IPS-NIHi7 (cell line): ENCODE data around the gene SCNN1A.

ENCODE experiments used
- DNase-seq: peaks from one replicate; pipeline ENCODE4 v3.0.0; 2012; ENCODE audit warnings: mixed read lengths; ENCODE audit errors: extremely low spot score

The SCNN1A gene

DNA sequence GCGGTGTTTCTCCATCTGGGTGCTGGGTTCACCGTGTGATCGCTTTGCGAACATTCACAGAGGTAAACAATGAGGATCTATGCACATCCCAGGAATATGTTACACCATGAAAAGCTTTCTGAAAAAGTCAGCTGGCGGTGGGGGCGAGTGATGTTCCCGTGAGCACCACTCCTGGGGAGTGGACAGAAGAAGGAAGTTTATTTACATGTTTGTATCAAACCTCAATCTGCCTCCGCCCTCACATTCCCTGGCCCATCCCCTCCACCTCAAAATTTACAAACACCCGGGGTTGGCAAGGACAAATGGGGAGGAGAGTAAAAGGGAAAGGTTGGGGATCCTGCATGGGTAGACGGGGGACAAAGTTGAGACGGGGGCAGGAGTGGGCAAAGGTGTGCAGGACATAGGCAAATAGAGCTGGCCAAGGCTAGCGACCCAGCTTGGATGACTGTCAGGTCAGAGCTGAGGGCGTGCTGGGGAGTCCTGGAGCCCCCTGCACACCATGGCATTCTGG lies 40.4 kb downstream of the SCNN1A start:
- no peak for DNase-seq

DNA sequence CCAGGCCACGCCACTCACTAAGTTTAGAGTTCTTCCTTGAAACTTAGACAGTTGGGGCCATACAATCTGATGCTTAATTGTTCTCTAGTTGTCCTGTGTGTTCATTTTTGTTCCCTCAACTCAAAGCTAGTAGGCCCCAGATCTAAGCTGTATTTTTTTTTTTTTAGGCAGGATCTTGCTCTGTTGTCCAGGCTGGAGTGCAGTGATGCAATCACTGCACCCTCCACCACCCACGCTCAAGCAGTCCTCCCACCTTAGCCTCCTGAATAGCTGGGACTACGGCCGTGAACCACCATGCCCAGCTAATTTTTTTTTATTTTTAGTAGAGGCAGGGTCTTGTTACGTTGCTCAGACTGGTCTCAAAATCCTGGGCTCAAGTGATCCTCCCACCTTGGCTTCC lies 41.0 kb downstream of the SCNN1A start:
- DNase-seq = no peak

GRCh38 chr12:6333566-6333965 lies 41.8 kb downstream of the SCNN1A start:
- no peak for DNase-seq

DNA sequence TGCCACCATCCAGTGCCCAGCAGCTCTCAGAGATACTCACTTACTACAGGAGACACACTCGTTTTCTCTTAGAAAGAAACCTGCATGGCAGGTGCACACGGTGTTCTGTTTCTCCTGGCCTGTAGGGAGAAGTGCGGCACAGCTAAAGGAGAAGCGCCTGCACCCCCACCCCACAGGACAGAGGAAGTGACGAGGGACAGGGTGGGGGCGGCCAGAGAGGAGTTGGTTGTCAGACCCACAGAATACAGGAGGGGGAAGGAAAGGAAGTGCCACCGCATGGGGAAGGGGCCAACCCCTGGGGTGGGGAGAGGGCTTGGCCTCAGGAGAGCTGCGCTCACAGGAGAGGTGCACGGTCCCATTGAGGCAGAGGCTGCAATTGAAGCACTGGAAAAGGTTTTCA lies 42.3 kb downstream of the SCNN1A start:
- no peak for DNase-seq

DNA sequence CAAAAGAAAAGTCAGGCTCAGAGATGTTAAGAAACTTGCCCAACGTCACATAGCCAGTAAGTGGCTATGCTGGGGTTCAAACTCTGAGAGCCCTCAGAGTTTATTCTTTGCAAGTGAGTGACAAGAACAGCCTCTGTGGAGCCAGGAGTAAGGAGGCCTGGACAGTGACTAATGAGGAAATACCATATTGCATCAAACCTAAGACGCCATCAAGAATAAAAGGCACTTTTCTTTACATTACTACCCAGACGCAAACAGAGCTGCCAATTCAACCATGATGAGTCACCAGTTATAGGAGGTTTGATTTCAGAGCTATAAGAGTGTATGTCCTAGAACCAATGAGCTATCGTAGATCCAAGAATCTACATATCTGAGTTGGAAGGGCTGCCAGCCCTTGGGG lies 42.9 kb downstream of the SCNN1A start:
- no peak for DNase-seq

DNA sequence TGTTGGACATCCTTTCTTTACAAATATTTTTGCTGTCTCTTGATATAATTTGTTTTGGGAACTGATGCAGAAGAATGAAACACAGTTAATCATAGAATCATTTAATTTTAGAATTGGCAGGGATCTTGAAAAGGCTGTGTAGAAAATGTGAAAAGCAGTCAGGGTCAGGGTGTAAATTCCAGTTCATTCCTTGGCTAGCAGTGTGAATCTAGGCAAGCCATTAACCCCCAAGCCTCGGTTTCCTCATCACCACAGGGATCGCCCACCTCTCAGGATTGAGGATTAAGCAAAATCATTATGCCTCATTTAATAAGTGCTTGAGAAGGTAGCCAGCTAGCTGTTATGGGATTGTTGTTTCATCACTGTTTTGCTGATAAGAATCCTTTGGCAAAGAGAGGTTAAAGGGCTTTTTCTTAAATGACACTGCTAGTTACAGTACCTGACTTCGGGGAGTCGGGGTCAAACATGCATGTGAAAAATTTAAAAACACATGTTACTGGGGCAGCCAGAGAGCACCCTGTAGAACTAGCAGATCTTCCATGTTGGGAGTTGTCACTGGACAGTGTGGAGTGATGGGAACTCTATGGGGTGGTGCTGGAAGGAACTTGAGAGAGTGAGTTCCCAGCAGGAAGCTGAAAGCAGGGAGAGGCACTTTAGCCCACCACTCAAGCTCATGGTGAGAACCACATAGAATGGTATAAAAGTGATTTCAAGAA lies 44.2 kb downstream of the SCNN1A start:
- no peak for DNase-seq

DNA sequence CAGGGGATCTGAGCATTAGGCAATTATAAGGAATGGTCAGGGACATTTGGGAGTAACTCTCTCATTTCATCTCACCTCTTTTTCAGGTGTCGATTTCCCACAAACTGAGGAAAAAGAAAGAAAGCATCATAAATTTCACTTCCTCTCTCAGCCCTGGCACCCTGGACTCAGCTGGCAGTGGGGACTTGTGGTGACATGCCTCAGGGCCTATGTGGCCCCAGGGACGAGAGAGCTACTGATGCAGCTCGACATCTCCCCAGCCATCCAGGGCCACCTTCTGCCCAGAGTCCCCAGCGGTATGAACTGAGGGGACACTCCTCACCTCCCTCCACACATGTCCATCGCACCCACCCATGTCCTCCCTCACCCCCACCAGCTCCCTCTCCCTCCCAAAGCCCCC lies 45.2 kb downstream of the SCNN1A start:
- no peak for DNase-seq

GRCh38 chr12:6329703-6330064 lies 45.7 kb downstream of the SCNN1A start:
- DNase-seq = no peak

DNA sequence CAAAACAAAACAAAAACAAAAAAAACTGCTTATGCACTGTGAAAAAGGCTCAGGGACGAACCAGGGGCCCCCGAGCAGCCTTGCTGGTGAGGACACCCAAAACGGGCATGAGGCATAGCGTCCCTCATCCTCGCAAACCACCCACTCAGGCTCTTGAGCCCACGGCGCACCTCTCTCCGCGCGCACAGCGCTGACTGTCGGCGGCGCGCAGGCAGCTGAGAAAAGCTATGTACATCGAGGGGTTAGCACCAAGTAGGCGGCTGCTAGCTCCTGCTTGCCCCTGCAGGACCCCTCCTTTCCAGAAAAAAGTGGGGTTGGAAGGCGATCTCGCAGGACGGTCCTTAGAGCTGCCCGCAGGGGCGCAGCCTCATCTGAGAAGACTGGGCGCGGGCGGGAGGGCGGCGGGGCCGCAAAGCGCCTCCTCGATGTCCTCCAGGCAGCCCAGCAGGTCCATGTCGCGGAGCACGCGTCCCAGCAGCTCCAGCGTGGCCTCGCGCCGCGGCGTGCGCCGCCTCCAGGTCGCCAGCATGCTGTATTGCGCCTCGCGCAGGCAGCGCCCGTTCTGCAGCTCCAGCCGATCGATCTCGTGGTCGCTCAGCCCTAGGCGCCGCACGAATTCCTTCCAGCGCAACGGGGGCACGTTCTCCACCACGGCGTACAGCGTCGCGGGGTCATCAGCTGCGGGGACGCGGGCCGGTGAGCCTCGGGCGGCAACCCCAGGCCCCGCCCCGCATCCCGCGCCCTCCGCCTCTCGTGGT lies 46.2 kb downstream of the SCNN1A start:
- no peak for DNase-seq

DNA sequence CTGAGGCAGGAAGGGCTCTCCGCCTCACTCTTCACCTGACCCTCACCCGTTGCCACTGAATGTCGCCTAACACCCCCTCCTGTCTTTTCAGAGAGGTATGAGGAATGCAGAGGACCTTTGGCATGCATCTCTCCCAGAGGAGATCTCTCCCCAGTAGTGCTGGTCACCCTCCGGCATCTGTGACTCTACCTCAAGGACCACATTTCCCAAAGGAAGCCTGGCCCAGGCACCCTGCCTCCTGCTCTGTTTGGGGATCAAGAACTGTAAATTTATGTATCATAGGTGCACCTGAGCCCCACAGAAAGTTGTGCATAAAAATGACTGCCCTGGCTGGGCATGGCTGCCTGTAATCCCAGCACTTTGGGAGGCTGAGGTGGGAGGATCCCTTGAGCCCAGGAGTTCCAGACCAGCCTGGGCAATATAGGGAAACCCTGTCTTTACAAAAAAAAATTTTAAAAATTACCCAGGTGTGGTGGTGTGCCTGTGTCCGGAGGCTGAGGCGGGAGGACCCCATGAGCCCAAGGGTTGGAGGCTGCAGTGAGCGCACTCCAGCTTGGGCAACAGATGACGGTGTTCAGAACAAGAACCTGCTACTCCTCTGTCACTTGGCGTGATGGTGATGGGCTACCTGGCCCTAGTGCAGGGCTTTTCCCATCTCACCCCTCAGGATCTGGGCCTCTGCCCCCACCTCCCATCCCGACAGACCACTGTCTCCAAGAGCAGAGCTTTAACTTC lies 47.2 kb downstream of the SCNN1A start:
- no peak for DNase-seq

DNA sequence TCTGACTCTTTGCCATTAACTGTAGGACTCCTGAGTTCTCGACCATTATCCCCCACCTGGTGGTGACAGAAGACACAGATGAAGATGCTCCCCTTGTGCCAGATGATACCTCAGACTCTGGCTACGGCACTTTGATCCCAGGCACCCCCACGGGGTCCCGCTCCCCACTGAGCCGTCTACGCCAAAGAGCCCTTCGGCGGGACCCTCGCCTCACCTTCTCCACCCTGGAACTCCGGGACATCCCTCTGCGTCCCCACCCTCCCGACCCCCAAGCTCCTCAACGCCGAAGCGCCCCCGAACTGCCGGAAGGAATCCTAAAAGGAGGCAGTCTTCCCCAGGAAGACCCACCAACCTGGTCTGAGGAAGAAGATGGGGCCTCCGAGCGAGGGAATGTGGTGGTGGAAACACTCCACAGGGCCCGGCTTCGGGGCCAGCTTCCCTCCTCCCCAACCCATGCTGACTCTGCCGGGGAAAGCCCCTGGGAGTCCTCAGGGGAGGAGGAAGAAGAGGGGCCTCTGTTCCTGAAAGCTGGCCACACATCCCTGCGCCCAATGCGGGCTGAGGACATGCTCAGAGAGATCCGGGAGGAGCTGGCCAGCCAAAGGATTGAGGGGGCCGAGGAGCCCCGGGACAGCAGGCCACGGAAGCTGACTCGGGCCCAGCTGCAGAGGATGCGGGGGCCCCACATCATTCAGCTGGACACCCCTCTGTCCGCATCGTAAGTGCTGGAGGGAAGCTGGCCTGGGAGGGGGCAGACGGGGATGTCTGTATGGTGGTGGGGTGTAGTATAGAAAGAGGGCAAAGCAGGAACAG lies 47.9 kb downstream of the SCNN1A start:
- DNase-seq = no peak

DNA sequence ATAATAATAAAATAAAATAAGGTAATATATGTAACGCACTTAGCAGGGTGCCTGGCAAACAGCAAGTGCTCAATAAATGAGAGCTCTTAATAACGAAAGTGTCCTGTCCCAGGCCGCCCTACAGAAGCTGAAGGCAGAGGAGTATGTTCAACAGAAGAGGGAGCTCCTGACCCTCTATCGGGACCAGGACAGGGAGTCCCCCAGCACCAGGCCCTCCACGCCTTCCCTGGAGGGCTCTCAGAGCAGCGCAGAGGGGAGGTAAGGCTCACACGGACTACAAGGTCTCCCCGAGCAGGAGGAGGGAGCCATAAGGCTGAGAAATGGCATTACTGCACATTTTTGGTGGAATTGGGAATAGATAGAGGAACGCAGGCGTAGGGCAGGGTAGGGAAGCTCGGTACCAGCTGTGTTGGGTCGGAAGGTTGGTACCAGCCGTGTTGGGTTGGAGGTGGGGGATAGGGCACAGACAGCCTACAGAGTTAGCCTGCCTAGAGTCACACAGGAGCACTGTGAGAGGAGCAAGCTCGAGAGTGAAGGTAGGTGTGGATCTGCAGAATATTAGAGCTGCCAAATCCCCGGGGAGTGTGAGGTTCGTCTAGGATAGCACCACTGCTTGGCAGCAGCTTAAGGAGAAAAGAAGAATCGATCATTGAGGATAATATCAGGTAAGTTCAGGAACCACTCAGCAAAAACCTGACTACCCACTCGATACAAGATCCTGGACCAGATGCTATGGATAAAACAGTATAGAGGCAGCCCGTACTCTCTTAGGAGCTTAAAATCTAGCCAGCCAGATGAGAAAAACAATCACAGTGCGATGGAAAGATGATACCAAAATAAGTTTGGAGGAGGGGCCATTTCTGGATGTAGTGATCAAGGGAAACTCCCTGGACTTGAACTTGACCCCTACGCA lies 48.8 kb downstream of the SCNN1A start:
- peak; percentile 85 for DNase-seq

- no peak for DNase-seq
Measured at GRCh38 chr12:6324936-6325750, 50.2 kb downstream of the SCNN1A start.

GRCh38 chr12:6323995-6324711 lies 51.2 kb downstream of the SCNN1A start:
- no peak for DNase-seq

DNA sequence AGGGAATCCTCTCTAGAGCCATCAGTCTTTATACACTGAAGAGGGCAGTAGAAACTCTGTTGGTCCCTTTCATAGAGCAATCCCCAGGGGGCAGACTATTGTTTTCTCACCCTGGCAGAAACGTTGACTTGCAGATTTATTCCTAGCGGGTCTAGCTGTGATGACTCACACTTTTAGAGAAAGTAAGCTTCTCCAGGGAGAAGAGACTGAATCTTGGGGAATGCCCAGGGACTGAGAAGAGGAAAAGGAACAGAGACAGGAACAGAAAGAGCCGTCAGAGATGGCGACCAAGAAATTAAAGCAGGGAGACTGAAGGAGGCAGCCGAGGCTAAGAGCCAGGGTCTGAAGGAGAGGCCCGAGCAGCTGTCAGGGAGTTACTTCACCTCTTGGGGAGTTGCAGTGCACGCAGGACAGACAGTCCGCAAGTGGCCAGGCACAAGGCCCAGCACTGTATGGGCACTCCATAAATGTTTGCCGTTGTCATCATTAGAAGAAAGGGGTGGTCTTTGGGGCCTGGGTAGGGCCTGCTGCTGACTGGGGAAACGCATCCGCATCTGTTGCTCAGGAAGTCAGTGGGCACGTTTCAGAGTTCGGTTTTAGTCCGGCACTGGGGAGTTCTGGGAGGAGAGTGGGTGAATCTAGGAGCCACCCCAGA lies 51.9 kb downstream of the SCNN1A start:
- DNase-seq = peak; percentile 74

- no peak for DNase-seq
Measured at GRCh38 chr12:6322969-6323339, 52.4 kb downstream of the SCNN1A start.

DNA sequence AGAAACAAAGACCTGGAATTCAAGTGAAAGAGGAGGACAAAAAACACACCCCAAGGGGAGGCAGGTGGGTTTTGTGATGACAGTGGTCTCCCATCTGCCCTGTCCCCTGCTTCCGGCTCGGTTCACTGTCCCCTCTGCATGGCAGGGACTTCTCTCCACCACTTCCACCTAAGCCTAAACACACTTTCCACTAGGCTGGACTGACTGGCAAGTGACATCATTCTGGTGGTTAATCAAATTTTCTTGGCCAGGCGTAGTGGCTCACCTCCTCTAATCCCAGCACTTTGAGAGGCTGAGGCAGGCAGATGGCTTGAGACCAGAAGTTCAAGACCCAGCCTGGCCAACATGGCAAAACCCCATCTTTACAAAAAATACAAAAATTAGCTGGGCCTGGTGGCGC lies 53.0 kb downstream of the SCNN1A start:
- no peak for DNase-seq

GRCh38 chr12:6321905-6322304 lies 53.5 kb downstream of the SCNN1A start:
- no peak for DNase-seq

- no peak for DNase-seq
Measured at GRCh38 chr12:6319446-6319845, 55.9 kb downstream of the SCNN1A start.
